Measurements from ENCODE around the gene MAML2.

DNA sequence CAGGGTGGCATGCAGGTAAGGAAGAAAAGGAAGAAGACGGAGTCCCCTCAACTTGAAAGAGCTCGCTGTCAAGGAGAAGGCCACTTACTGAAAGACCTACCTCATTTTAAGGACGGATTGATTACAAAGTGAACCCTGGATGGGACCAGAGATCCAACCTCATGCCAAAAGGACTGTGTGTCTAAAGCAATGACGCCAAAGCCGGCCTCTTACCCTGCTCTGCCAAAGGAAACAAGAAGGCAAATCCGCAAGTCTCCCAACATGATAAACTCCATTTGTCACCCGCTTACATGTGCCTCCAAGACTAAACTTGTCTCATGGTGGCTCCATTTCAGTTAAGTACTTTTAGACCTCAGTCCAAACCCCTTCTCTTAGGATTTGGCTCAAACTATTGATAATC lies 270.4 kb downstream of the MAML2 start:
- TF ChIP-seq, protein P1, sequence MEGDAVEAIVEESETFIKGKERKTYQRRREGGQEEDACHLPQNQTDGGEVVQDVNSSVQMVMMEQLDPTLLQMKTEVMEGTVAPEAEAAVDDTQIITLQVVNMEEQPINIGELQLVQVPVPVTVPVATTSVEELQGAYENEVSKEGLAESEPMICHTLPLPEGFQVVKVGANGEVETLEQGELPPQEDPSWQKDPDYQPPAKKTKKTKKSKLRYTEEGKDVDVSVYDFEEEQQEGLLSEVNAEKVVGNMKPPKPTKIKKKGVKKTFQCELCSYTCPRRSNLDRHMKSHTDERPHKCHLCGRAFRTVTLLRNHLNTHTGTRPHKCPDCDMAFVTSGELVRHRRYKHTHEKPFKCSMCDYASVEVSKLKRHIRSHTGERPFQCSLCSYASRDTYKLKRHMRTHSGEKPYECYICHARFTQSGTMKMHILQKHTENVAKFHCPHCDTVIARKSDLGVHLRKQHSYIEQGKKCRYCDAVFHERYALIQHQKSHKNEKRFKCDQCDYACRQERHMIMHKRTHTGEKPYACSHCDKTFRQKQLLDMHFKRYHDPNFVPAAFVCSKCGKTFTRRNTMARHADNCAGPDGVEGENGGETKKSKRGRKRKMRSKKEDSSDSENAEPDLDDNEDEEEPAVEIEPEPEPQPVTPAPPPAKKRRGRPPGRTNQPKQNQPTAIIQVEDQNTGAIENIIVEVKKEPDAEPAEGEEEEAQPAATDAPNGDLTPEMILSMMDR (IDR thresholded peaks at IDR 0.05; ENCODE audit: low read length): no peak
- TF ChIP-seq EZH2phosphoT487 (IDR thresholded peaks at IDR 0.05; ENCODE audit: low read length): no peak

Measured in MM.1S (cell line).